Suppressor macrophage treated with lipopolysaccharide for 4 hours (primary cell): Measurements from ENCODE around the gene ZNF722.
"Not testable (repeated sequence)": the region's sequence is repeated elsewhere in the genome, so short reads cannot be mapped to it uniquely, and the experiment has no call there.

Experiments used
- DNase-seq: peaks from one replicate; pipeline ENCODE4 v3.0.0-alpha.2; 2020

Gene ZNF722

GRCh38 chr7:63998549-63998948, at the start of gene ZNF722:
Gene ZNF722, plus strand, starts transcription at chr7:63998849. Its CDS starts 113 bp downstream, at chr7:63998962.
- no peak for DNase-seq

GRCh38 chr7:63953181-63953580, 45.5 kb upstream of the ZNF722 start:
- no peak for DNase-seq

GRCh38 chr7:63968629-63969028, 30.0 kb upstream of the ZNF722 start:
- no peak for DNase-seq

GRCh38 chr7:64015496-64015895, 16.8 kb downstream of the ZNF722 start:
- DNase-seq: not testable (repeated sequence)

- no peak for DNase-seq
These were observed 36.7 kb downstream of the ZNF722 start for GRCh38 chr7:64035388-64035787.

GRCh38 chr7:64037095-64037494, 38.4 kb downstream of the ZNF722 start:
- no peak for DNase-seq

GRCh38 chr7:64045301-64046040, 46.8 kb downstream of the ZNF722 start, which contains the start of gene ZNF727:
Gene ZNF727, plus strand, starts transcription at chr7:64045434. Its CDS starts 188 bp downstream, at chr7:64045622.
- no peak for DNase-seq

GRCh38 chr7:64046041-64046389, 47.4 kb downstream of the ZNF722 start:
- DNase-seq: no peak
